Fibroblast of skin of left quadriceps (primary cell): ENCODE measurements around the gene UFSP1.

Experiments
- DNase-seq, 2 experiments: peaks; one replicate each; pipeline ENCODE4 v3.0.0-alpha.2; 2013; ENCODE audit warnings: low read depth in 2 of 2

UFSP1 gene

DNA sequence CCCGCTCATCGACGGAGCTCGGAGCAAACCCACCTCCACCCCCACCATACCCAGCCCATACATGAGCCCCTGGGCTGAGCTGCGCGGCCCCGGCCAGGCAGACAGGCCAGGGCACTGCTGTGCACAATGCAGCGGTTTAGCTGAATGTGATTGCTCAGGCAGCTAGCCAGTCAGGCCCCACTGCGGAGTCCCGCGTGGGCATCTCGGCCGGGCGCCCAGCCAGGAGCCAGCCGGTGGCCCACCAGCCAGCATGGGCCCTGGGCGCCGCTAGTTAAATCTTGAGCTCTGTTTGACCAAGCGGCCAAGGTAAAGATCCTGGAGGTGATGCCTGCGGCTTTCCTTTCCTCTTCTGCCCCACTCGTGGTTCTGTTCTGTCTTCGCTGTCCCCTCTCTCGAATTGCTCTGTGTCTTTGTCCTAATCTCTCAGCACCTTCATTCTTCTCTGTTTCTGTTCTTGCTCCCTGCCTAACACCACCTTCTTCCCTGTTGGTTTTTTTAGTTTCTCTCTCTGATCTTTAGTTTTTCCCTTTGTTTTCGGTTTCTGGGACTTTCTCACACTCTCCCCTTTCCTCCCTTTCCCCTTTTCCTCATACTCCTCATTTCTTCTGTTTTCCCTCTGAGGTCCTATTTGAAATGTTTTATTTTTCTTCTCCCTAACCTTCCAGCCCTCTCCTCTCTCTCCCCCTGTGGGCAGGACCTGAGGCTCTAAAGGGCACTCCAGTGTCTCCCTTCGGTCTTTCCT, 6.6 kb downstream of the UFSP1 start:
- DNase-seq: no peak

DNA sequence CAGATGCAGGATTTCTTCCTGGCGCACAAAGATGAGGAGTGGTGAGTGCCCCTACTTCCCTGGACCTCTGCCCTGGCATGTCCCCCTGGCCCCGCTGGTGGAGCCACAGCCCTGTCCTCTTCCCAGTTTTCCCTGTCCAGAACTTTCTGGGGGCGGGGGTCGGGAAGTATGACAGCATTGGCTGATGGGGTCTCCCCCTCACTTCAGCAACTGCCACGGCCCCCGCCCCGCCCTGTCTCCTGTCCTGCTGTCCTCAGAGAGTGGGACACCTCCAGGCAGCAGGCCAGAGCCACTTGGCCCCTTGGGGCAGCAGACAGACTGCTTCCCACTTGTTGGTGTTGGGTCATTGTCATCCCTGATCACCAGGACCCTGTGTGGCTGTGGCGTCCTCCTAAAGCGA, 7.3 kb downstream of the UFSP1 start:
- DNase-seq: no peak

DNA sequence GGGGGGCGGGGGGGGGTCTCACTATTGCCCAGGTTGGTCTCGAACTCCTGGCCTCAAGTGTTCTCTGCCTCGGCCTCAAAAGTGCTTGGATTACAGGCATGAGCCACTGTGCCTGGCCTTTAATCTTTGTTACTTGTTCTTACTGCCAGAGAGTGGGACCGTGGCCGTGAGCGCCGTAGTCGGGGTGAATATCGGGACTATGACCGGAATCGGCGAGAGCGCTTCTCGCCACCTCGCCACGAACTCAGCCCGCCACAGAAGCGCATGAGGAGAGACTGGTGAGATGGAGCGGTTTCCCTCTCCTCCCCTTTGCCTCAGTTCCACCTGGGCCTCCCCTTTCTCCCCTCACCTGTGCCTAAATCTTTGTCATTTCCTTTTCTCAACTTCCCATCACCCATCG, 8.4 kb downstream of the UFSP1 start:
- DNase-seq: no peak

DNA sequence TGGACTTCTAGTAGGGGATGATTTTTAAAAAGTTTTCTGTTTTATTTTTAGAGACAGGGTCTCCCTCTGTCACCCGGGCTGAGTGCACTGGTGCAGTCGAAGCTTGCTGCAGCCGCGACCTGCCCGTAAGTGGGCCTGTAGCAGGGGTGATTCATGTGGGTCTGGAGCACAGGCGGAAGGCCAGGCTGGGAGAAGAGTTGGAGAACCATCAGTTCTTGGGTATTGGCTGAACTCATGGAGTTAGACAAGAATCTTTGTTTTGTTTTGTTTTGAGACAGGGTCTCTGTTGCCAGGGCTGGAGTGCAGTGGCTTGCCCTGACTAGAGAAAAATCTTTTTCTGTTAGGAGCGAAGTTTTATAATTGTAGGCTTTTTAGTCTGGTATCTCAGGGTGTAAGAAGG, 8.9 kb downstream of the UFSP1 start:
- DNase-seq: no peak

DNA sequence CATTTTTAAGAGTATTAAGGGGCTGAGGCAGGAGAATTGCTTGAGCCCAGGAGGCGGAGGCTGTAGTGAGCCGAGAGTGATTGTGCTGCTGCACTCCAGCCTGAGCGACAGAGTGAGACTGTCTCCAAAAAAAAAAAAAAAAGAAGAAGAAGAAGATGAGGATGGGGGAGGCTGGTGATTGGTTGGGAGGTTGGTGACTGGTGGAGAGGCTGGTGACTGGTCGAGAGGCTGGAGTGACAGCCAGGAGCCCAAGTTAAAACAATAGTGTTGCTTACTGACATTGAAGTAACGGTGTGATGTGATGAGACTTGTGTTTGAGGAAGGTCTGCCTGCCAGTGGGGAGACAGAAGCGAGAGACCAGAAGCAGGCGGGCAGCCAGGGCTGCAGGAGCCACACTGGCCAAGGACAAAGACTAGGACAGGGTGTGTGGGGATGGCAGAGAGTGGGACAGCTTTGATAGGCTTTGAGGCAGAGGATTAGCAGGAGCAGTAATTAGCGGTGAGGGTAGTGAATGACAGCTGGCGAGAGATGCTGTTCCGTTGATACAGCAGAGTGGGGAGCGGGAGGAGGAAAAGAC, 9.7 kb downstream of the UFSP1 start:
- no peak for DNase-seq

DNA sequence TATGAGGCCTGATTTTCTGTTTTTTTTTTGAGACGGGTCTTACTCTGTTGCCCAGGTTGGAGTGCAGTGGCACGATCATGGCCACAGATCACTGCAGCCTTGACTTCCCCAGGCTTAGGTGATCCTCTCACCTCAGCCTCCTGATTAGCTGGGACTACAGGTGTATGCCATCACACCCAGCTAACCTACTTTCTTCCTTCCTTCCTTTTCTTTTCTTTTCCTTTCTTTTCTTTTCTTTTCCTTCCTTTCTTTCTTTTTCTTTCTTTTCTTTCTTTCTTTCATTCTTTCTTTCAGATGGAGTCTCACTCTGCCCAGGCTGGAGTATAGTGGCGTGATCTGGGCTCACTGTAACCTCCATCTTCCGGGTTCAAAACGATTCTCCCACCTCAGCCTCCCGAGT, 10.8 kb downstream of the UFSP1 start:
- no peak for DNase-seq

DNA sequence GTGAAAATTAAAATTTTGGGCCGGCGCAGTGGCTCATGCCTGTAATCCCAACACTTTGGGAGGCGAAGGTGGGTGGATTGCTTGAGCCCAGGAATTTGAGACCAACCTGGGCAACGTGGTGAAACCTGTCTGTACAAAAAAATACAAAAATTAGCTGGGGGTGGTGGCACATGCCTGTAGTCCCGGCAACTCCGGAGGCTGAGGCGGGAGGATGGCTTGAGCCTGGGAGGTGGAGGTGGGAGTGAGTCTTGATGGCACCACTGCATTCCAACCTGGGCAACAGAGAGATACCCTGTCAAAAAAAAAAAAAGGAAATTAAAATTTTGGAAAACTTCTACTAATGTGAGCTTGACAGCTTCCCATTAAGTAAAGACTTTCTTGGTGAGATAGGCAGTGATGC, 11.5 kb downstream of the UFSP1 start:
- DNase-seq: no peak

DNA sequence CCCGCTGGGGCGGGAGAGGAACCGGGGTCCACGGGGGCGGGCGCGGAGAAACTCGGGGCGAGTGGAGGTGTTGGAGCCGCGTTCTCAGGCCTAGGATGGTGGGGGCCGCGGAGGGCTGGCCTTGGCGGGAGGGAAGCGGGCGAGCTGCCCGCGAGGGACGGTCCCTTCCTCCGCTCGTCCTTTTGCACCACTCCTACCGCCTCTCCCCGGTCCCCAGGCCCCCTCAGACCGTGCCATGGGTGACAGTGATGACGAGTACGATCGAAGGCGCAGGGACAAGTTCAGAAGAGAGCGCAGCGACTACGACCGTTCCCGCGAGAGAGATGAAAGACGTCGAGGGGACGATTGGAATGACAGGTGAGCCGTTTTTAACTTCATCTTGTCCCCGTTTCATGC, 14.2 kb downstream of the UFSP1 start:
- DNase-seq: no peak

DNA sequence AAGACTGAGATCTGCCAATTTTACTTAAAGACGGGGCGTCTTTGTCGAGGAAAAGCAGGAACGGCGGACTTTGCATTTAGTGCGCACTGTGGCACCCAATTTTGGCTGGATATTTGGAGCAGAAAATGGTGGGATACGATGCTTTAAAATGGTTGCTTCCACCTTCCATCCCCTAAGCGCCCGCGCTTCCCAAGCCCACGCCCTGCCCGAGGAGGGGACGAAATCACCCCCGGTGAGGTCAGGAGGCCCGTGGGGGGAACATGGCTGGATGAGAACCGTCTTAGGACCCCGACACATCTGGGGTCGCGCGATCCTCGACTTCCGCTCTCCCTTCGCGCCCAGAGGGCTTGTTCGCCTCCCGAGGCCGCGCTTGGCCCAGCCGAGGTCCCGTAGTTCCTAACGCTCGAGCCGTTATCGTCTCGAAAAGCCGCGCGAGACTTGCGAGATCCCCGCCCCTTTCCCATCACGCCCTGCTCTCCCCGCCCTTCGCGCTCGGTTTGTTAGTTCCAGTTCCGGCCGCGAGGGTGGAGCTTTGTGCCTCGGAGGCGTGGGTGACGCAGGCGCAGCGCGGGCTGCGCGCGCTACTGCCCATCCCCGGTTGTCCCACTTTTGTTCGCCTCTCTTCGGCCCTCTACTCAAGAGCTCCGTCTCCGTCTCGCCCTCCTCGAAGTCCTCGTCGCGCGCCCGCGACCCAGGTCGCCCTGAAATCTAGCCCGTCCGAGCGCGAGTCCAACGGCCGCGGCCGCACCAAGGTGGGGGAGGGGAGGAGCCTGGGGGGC, 14.7 kb downstream of the UFSP1 start, which contains the start of gene SRRT:
Gene SRRT, plus strand, starts transcription at position 527 of the 779 bp plus-strand sequence. CDS start 488 bp downstream, outside the sequence.
- peak; percentile 96 to 97 for DNase-seq

DNA sequence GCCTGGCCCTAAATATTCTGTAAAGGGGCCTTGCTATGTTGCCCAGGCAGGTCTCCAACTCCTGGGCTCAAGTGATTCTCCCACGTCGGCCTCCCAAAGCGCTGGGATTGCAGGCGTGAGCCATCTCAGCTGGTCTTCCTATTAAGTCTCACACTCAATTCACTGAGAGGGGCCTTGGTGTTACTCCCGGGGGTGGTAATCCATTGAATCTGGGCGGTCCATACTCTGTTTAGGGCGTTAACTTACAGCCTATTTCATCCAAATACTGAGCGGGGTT, 15.3 kb downstream of the UFSP1 start:
- no peak for DNase-seq

DNA sequence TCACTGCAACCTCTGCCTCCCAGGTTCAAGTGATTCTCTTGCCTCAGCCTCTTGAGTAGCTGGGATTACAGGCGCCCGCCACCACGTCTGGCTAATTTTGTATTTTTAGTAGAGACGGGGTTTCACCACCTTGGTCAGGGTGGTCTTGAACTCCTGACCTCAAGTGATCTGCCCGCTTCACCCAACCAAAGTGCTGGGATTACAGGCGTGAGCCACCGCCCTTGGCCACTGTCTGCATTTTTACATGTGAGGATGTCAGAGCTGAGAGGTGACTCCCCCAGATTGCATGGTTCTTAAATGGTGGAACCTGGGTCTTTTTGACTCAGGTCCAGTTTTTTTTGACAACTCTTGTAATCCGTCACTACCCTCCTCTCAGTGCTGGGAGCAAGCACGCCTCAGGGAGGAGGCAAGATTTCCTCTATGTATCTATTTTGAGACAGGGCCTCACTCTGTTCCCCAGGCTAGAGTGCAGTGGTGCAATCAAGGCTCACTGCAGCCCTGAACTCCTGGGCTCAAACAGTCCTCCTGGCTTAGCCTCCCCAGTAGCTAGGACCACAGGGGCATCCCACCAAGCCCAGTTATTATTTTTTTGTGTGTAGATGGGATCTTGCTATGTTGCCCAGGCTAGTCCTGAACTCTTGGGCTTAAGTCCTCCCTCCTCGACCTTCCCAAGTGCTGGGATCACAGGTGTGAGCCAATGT, 15.8 kb downstream of the UFSP1 start:
- no peak for DNase-seq

DNA sequence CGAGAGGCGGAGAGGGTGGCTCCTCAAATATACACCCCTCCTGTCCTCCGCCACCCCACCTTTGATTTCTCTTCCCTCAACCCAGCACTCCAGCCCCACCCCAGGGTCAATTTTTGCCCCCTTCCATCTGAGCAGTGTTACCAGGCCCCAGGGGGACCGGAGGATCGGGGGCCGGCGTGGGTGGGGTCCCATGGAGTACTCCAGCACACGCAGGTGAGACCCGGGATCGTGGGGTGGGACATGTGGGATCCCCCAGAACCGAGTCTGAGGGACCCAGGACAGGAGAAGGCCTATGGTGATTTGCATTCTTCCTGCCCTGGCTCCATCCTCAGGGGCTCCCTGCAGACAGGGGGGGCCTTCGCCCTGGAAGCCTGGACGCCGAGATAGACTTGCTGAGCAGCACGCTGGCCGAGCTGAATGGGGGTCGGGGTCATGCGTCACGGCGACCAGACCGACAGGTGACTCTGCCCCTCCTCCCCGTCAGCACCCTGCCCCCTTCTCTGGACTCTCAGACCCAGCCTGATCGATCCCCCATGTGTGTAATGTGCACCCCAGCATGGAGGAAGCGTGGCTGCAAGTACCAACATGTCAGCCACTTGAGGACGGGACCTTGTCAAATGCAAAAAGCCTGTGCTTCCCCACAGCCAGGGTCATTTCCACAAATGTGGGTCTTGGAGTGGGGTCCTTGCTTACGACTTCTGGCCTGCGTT, 21.6 kb downstream of the UFSP1 start:
- DNase-seq: no peak

DNA sequence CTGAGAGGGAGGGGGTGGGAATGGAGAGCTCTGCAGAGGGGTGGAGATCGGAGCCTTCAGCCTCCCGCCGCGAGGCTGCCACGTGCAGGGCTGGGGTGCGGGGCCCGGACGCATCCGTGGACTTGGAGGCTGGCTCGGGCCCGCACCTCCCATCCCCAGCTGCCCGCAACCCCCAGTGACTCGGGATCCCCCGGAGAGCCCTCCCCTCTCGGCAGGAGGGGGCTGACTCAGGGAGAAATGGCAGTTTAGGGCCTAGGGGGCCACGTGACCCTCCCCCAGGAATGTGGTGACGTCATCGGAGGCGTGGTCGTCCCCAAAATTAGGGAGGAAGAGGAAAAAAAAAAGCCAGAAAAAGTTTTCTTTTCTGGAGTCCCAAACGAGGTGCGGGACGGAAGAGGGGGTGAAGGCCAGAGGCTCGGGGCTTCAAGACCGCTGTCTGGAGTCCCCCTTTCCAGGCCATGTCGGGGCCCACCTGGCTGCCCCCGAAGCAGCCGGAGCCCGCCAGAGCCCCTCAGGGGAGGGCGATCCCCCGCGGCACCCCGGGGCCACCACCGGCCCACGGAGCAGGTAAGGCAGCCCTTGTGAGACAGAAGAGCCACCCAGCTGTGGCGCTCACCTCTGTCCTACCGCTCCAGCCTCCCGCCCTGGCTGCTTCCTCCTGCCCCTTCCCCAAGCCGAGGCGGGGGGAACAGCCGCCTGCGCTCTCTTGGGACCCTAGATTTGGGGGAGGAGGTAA, 22.3 kb downstream of the UFSP1 start, which contains the start of gene TRIP6:
Gene TRIP6, plus strand, starts transcription at position 348 of the 736 bp plus-strand sequence. Its CDS starts 111 bp downstream, at position 459.
- peak; percentile 96 for DNase-seq

DNA sequence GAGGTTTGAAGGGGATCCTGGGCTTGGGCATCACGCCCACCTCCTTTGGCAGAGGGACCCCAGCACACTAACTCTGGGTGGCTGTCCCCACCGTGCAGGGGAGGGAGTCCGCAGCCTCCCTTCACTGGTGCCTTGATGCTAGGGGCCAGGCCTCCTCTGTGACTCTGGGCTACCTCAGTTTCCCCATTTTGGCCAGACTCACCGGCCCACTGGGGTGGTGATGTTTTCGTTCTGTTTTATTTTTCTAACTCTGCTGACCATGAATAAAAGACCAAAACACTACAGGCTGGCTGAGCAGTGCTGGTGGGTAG, 22.8 kb downstream of the UFSP1 start:
- no peak for DNase-seq

DNA sequence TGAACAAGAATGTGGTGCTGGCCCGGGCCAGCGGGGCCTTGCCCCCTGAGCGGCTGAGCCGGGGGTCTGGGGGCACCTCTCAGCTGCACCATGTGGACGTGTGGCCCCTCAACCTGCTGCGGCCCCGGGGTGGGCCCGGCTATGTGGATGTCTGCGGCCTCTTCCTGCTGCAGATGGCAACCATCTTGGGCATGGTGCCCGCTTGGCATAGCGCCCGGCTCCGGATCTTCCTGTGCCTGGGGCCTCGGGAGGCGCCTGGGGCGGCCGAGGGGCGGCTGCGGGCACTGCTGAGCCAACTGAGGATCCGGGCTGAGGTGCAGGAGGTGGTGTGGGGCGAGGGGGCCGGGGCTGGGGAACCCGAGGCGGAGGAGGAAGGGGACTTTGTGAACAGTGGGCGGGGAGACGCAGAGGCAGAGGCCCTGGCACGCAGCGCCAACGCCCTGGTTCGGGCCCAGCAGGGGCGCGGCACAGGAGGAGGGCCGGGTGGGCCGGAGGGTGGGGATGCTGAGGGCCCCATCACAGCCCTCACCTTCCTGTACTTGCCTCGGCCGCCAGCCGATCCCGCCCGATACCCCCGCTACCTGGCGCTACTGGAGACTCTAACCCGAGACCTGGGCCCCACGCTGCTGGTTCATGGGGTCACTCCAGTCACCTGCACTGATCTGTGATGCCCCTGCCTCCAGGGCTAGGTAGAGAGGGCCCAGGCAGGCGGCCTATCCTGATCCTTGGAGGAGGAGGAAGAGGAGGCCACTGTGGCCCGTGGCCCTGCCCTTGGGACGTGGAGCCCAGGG, 23.4 kb downstream of the UFSP1 start:
- DNase-seq: no peak

DNA sequence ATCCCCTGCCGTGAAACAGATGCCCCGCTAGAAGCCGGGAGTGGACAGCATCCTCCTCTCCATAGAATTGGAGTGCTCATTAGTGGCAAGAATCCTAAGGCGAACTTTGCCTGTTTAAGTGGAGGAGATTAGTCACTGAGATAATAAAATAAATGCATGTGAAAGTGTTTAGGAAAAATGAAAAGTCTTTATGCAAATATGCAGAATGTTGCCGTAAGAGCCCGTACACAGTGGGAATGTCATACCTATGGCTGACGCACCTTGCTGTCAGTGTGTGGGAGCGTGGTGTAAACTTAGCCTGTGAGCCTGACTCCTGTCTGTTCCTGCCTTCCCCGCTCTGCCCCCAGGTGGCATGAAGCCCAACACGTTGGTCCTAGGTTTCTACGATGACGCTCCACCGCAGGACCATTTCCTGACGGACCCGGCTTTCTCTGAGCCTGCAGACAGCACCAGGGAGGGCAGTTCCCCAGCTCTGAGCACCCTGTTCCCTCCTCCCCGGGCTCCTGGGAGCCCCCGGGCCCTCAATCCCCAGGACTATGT, 24.1 kb downstream of the UFSP1 start:
- no peak for DNase-seq

DNA sequence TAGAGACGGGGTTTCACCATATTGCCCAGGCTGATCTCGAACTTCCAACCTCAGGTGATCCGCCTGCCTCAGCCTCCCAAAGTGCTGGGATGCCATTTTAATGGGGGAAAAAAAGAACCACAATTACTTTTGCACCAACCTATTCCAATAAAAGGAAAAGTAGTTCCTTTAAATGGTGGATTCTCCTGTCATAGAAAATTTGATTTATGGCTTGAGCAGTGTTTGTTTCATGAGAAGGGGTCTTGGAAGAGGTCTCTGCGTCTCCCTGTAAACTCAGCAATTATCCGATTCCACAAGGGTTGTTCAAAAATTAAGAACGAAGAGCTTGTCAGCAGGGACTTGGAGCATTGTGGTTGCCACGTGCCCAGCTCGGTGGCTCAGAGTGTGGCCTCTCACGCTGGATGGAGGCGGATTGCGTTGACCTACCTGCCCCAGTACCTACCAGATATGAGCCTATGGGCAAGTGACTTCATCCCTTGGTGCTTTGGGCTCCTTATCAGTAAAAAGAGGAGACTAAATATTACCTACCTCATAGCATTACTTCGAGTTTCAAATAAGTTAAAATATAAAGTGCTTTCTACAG, 25.2 kb downstream of the UFSP1 start:
- no peak for DNase-seq

DNA sequence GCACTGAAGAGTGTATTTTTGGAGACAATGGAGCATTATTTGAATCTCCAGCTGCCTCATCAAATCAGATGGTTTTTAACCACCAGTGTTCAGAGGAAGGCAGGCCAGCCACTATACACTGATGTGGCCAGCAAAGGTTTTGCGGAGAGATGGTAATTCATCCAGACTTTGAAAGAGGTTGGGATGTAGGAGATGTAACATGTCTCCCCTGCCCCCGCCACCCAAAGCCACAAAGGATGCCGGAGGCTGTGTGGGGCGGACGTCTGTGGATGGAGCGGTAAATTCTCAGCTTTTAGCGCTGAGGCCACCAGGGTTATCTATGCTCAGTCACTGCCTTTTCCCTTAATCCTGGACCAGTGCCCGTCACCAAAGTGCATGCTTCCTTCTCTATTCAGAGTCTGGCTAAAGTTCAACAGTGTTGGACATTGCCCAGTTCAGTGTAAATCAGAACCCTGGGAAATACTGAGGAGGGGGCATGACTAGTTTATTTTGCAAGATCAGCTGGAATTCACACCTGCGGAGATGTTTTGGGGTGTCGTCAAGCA, 26.0 kb downstream of the UFSP1 start:
- DNase-seq: no peak

DNA sequence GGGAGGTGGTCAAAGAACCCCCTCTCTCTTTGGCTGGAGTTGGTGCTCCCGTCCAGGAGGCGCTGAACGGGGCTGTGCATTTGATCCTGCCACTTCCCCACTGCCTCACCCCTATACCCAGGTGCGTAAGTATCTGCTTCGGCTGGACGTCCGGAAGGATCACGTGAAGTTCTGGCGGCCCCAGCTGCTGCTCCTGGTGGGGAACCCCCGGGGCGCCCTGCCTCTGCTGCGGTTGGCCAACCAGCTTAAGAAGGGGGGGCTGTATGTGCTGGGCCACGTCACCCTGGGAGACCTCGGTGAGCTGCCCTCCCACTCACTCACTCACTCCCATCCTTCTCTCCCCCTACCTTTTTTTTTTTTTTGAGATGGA, 27.9 kb downstream of the UFSP1 start:
- no peak for DNase-seq
